HG03196 (cell line): ENCODE measurements around the gene RECQL5.

ENCODE experiments used
- ATAC-seq: cut with Tn5 transposase; IDR thresholded peaks from one replicate; pipeline ENCODE4 v1.9.1; 2021; ENCODE audit not compliant: unreplicated experiment

RECQL5 gene

DNA sequence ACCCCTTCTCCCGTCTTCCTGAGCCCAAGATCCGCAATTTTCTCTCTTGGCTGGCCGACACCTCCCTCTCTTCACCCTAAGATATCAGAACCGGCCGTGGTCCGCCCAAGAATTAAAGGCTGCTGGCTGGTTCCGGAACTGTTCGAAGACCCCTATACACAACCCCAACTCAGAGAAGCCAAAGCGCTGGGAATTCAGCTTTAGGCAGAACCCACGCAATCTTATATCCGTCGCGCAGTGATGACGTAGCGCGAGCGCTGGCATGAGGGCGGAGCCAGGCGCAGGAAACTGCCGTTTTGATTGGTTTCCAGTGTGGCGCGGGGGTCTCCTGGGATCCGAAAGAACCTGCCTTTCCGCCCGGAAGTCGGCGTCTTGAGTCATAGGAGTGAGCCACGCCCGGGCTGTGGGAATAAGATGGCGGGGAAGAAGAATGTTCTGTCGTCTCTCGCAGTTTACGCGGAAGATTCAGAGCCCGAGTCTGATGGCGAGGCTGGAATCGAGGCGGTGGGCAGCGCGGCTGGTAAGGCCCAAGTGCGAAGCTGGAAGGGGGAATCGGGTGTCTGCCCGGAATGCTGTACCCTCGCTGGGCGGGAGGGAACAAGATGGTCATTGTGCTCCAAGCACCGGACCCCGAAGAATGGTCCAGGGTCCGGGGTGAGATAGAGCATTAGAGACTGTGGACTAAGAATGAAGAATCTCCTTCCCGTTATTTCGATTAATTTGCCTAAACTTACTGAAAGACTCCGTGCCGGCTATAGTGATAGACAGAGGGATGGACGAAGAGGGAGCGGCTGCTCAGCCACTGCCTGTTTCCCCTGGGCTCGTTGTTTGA, at the start of gene RECQL5, which contains the start of gene SAP30BP:
Gene RECQL5, minus strand, starts transcription at position 196 of the 832 bp plus-strand sequence. CDS start 597 bp downstream, outside the sequence.
Gene SAP30BP, plus strand, starts transcription at position 380 of the 832 bp plus-strand sequence. Its CDS starts 35 bp downstream, at position 415.
- peak; percentile 89 for ATAC-seq

DNA sequence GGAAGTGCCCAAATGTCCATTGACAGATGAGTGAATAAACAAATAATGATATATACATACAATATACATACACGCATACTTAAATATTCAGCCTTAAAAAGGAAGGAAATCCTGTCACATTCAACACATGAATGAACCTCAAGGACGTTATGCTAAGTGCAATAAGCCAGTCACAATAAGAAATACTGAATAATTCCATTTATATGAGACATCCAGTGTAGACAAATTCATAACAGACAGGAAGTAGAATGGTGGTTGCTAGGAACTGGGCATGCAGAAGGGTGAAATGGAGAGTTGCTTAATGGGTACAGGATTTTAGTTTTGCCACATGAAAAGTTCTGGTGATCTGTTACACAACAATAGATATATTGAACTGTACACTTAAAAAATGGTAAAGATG, 45.5 kb upstream of the RECQL5 start:
- no peak for ATAC-seq

DNA sequence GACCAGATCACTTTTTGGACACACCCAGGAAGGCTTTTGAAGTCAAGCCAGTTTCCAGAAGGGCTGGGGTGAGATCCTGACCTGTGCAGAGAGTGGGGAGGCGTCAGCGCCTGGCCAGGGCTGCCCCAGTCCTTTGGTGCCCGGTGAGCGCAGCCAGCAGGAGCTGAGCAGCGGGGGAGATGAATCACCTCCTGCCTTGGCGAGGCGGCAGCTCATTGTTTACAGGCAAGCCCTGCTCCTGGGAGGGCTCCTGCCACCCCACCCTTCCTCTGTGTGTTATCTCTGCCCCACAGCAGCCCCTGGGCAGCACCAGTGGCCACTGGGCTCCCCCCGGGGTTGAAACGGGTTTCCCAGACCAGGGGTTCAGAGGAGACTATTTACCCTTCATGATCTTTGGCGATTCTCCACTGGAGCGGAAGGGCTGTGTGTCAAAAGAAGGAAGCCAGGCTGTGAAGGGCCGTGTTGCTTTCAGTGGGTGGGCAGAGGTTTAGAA, 40.2 kb upstream of the RECQL5 start:
- no peak for ATAC-seq

DNA sequence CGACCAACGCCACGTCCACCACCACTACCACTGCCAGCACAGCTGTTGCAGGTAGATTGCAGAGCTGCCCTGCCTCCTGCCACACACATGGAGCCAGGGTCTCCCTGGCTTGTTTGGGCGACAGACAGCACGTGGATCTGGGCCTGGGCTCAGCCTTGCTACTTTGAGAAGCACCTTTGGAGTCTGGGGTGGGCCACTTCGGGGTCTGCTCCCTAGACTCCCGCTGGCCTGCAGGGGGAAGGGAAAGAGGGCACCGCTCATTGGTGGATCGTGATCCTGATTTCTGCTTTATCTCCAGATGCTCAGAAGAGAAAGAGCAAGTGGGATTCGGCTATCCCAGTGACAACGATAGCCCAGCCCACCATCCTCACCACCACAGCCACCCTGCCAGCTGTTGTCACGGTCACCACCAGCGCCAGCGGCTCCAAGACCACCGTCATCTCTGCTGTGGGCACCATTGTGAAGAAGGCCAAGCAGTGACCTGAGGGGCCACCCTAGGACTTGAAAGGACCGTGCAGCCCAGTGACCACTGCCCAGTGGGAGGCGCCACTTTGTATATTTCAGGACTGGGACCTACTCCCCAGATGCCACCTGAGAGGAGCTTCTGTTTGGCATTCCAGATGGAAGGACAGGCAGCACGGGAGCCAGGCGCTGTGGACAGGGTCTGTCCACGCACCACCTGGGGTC, 39.2 kb upstream of the RECQL5 start:
- ATAC-seq = no peak

DNA sequence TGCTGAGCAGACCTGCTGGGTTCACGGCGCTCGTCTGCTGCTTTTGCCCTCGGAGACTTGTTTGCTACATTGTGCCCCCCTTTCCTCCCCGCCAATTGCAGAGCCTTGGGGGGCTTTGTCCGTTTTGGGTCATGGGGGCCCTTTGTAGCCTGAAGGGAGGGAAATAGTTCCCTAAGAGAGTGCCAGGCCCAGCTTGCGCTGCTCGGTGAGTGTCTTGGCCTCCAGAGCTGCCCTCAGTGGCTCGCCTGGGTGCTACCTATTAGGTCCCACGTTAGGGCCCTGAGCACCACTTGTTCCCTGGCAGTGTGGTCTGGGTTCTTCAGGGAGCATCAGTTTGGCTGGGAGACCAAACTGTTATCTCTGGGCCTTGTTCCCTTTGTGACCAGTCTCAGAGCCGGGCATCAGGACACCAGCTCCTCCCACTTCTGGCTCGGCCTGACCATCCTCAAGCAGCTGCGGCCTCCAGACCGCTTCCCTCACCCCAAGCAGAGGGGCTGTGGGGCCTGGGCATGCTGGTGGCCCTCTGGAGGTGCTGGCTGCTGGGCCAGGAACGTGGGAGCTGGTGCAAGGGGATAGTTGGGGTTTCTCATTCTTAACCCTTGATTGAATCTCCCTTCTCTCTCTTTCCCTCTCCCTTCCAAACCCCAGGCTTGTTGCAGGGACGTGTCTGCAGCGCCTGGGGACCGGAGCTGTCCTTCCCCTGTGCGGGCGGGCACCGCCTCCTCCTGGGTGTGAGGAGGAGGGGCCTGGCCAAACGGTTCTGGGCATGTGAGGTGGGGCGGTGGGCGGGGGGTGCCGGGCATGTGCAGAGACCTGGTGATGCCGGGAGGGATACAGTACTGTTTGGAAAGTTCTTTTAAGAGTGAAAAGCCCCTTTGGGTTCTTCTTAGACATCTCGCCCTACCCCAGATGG, 38.3 kb upstream of the RECQL5 start:
- ATAC-seq = no peak

DNA sequence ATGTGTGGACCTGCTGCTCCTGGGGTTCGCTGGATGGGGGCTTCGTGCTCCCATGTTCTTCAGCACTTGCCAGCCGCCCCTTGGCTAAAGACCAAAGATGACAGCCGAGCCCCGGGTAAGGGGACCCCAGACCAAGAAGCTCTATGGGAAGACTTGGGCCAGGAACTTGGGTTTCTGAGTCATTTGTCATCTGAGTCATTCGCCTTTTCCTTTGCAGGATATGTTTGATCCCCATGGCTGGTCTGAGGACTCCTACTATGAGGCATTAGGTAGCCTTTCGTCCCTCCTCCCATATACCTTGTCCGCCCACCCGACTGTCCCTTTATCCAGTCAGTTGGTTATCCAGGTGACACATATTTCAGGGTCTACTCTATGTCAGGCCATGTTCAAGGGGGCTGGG, 36.6 kb upstream of the RECQL5 start:
- ATAC-seq = no peak

DNA sequence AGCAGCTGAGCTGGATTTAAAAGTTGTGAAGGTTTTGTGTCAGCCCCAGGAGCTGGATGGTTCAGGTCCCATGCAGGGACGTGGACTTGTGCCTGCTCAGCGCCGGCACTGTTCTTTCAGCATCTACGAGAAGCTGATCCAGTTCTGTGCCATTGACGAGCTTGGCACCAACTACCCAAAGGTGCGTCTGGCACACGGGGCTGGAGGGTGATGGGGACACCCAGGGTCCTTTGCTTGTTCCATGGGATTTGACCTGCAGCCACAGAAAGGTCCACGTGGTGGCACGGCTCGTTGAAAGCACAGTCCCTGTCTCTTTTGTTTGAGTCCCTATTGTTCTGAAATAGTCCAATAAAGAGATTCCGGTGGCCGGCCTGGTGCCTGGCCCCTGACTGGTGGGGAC, 36.2 kb upstream of the RECQL5 start:
- ATAC-seq = no peak

DNA sequence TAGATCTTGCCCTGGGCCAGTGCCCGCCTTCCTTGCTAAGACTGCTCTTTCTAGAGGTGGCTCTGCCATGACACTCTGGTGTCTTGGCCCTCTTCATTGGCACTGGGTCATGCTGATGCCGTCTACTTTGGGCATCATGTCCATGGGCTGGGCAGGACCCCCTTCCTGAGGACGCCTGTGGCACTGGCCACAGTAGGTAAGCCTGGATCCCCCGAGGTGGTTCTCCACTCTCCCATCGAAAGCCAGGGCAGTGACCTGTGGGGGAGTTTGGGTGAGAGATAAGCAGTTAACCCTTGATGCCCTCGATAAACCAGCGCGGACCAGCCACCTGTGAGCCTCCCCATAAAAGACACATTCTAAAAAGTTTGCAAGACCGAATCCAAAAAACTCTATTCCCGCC, 34.3 kb upstream of the RECQL5 start:
- ATAC-seq = no peak

DNA sequence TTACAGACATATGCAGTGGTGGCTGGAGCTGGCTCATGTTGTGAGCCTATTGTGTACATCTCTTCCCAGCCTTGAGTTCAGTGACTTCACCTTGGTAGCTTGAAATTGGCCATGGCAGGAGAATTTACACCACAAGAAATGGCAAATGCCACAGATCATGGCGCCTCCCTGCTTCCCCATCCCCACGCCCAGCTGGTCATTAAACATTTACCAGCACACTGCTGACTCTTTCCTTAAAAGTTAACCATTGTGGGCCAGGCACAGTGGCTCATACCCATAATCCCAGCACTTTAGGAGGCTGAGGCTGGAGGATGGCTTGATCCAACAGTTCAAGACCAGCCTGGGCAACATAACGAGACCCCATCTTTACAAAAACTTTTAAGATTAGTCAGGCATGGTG, 31.7 kb upstream of the RECQL5 start:
- ATAC-seq = no peak

DNA sequence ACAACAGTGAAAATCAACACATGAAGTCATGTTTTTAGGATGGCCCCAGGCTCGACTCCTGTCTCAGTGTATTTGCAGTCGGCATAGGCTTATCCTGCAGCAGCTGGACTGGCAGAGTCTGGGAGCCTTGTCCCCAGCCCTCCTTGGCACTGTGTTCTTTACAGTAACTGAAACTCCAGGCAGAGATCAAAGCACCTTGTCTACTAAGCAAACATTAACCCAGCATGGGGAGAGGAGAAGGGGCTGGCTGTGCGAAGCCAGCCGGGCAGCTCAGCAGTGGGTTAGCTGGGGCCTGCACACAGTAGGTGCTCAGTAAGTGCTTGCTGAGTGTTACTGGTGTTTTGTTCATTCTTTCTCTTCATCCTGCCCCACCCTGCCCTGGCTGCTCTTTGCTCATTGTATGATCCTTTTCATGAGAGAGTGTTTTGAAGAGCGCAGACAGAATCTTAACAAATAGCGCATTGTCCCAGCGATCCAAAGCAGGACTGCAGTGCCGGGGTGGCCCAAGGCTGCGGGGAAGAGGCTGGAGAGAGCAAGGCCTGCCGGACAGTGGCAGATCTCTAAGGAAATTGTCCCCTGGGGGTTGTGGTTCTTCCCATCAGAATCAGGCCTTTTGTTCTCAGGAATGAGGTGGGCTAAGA, 30.8 kb upstream of the RECQL5 start:
- no peak for ATAC-seq

DNA sequence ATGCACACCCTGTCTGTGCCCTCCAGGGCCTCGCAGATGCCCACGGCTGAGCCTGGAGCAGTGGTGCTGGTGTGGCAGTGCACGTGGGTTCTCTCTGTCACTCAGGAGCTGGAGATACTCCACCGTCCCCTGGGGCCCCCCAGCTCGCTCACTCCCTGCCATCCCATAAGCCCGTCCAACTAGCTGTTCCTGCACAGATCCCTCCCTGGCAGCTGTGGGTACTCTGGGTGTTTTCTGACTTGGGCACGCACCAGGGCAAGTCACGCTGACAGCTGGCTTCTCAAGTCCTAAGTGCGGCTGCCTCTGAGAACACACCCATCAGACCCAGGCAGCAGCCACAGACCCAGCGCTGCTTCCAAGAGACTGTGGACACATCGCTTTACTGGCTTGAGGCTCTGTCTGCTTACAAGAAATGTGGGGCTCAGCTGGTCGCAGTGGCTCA, 28.9 kb upstream of the RECQL5 start:
- no peak for ATAC-seq

DNA sequence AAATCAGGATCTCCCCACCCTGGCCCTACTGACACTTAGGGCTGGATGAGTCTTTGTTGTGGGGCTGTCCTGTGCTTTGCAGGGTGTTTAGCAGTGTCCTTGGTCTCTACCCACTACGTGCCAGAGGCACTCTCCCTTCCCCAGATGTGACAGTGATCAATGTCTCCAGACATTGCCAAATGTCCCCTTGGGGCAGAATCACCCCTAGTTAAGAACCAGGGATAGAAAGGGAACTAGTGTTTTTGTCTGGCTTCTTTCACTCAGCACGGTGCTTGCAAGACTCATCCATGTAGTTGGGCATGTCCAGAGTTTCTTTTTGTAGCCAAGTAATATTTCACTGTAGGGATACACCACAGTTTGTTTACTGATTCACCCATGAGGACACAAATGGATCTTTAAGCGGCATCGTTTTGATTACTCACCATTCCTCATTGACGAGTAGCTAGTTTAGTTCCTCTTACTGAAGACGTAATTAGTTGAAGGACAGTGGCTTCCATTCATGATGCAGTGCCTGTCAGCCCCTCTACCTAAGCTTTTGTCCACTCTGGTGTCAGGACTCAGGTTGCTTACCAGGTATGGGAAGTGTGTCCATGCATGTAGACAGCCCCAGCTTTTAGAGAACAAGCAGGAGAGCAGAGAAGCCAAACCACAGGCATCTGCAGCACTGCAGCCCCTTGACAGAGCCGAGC, 28.3 kb upstream of the RECQL5 start:
- ATAC-seq = no peak

DNA sequence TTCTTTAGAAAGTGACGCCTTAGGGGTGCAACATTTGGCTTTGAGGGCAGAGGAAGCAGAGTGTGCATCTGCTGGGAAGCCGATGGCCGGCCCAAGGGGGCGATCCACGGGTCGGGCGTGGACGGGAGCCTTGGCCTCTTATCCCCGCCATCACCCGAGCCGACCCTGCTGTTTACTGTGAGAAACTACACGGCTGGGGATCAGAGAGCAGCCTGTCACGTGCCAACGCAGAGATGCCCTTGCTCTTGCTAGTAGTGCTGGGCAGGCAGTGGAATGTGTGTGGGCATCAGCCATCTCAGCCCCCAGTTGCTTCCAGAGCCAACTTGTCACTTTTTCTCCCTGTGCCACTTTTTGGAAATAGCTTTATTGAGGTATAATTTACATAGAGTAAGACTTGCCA, 27.6 kb upstream of the RECQL5 start:
- ATAC-seq = no peak

DNA sequence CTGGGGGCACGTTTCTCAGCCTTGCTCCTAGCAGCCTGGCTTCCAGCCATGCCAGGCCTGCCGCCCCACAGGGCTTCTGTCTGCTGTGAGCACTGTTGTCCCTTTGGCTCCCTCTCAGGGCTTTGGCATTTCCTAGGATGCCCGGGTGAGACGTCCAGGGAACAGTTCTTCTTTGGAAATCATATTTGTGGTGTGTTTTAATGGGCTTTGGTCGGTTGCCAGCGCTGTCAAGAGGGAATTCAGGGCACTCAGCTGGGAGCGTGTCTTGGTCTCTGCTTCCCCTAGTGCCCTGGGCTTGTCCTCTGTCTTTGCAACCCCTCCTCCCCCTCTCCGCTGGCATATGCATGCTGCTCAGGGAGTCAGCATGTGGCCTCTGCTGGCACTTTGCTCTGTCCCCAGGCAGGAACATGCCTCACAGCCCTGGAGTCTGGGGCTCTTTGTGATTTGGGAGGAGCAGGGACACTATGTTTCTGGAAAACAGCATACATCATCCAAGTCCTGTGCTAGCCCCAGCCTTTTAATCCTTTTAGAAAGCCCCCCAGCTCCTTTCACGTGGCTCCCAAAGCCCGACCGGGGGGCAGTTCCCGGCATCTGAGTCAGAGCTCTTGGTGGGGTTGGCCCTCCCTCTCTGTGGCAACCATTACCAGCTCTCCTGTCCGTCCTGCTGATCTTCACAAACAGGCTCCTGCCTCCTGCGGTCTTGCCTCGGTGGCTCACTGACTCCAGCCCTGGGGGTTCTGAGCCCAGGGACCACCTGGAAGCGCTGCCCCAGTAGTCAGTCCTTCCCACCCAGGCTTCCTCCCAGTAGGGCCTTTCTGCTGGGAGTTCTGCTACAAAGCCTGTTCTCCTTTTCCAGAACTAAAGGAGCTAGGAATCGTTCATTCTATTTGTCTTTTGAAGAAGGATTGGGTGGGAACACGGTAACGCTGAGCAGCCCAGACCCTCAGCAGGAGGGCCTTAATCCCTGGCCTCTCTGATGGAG, 26.8 kb upstream of the RECQL5 start:
- no peak for ATAC-seq

DNA sequence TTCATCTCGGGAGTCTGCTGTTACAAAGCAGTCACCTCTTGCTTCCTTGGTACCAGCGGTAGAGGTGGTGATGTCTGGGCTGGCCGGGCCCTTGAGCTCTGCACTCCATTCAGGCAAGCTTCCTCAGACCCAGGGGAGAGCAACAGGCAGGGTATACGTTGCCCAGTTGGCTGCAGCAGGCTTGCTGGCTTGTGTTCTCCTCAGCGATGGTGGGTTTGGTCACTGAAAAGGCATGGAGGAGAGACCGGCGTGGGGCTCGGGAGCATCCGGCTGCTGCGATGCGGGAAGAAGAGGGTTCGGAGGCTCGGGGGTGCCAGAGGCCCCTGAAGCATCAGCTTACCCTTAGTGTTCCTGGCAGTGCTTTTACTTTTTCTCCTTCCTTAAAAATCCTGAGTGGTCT, 26.0 kb upstream of the RECQL5 start:
- no peak for ATAC-seq

DNA sequence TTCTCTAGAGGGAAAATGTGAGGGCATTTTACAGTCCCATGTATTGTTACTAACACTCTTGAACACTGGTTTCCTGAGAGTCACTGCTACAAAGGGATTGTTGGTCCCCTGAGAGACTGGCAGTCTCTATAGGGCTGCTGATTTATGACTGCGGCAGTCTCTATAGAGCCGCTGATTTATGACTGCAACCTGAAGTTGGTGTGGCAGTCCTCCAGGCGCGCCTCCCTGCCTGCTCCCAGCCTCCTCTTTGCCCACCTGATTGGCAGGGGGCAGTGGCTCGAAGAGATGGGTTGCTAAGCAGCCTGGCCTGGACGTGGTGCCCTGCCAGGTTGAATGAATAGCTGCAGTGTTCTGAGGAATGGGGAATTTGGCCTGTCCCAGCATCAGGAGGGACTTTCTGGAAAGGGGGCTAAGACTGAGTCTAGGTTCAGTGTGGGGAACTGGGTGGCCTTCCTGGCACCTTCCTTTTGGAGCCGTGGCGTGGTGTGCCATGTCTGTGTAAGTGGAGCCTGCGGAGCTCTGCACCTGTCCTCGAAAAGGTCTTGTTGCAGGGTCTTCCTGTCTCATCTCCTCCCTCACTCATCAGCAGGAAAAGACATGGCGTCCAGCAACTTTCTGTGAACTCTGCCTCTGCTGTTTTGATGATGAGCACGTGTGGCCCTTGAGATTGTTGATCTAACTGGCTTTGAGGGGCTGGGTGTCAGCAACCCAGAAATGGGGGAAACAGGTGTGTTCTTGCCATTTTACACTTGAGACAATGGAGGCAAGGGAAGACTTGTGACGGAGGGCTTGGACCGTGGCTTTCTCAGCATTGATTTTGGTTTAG, 25.1 kb upstream of the RECQL5 start:
- ATAC-seq = no peak

DNA sequence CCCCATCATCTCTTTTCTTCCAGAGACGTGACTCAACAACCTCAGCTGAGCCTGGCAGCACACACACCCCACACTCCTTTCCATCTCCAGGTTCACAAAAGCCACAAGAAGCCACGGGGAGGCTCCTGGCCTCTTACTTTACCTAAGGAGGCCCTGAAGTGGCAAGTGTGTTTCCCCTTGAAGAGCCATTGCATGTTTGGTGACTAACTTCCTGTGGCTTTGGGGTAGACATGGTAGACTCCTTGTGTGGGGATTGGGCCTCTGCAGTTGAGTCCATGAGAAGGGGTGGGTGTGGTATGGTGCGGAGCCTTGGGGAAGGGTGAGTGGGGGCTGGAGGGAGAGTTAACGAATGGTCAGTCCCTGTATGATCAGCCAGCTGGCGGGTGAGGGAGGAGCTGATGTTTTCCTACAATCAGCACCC, 24.4 kb upstream of the RECQL5 start:
- ATAC-seq = no peak

DNA sequence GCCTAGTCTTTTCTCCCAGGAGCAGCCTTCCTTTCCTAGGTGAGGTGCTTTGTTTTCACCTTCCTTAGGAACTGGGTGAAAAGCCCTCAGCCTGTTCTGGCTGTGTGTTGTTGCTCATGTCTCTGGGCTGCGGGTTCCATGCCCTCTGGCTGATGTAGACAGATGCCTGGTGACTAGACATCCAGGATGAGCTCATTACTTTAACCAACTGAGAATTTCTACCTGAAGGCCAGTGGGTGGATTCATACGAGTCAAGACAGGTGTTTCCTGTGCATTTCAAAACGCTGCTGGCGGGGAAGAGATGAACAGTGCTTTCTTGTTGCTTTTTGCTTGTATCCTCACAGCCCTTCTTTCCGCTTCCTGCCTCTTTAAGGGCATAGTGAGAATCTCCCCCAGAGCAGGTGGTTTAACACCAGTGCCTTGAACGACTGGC, 22.5 kb upstream of the RECQL5 start:
- no peak for ATAC-seq
